Activated CD4-positive, alpha-beta T cell treated with anti-CD3 and anti-CD28 coated beads, Interleukin-2, amount 50 U/mL, for 24 hours (primary cell): ENCODE measurements around the gene GSG1L.

Source experiments
- DNase-seq, 2 donors: peaks; one replicate each; pipeline ENCODE4 v3.0.0-alpha.2; 2020; ENCODE audit warnings: low read depth in 1 of 2, low spot score in 1 of 2

Gene GSG1L

DNA sequence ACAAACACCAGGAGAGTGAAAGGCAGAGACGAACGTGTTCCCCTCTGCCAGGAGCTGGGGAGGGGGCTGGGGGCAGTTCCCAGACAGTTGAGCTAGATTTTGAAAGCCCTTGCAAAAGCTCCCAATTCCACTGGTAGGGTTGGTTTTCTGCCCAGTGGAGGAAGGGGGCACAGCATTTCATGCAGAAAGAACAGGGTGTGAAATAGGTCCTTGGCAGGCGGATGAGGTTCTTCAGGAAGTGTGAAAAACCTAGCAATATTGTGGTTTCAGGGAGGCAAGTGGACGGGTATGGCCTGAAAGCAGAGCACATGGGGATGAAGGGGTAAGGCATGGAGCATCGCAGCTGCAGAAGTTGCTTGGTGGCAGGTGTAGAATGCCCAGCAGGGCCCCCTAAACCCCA is 265.3 kb downstream of the GSG1L start:
- DNase-seq, result no peak

DNA sequence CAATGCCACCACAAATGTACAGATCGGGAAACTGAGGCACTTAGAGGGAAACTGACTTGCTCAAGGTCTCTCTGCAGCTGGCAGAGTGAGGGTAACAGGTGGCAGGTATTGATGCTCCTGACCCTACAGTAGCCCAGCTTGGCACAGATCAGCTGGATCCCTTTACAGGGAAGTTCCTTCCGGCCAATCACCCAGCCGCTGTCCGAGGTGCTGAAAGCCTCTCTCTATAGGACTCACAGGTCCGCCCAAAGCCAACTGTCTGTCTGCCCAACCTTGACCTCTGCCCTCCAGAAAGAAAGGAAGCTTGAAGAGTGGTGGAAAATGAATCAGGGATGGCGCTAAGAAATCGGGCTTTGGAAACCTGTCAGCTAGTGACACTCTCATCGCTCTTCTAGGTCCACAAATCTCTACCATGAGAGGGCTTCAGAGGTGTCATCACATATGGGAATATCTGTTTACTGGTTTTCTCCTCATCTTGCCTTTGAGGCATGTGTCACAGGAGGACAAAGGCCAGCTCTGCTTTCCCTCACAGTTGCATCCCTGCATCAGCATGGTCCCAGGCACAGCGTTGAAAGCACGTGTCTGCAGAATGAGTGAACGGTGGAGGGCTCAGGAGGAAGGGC is 267.4 kb downstream of the GSG1L start:
- DNase-seq, result no peak

DNA sequence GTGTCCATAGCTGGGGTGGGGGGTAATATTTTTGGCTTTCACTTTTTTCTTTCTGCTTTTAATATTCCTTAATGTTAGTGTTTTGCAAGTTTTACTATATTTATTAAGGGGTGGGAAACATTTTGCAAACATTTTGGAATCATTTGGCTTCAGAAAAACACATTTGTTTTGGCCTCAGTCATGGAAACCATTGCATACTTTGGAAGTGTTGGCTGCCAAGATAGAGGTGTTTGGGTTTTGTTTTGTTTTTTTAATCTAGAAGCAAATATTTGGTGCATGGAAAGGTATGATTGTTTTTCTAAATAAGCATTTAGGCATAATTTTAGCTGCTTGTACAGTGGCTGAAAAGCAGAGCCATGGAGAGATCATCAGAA is 270.3 kb downstream of the GSG1L start:
- DNase-seq, result no peak

DNA sequence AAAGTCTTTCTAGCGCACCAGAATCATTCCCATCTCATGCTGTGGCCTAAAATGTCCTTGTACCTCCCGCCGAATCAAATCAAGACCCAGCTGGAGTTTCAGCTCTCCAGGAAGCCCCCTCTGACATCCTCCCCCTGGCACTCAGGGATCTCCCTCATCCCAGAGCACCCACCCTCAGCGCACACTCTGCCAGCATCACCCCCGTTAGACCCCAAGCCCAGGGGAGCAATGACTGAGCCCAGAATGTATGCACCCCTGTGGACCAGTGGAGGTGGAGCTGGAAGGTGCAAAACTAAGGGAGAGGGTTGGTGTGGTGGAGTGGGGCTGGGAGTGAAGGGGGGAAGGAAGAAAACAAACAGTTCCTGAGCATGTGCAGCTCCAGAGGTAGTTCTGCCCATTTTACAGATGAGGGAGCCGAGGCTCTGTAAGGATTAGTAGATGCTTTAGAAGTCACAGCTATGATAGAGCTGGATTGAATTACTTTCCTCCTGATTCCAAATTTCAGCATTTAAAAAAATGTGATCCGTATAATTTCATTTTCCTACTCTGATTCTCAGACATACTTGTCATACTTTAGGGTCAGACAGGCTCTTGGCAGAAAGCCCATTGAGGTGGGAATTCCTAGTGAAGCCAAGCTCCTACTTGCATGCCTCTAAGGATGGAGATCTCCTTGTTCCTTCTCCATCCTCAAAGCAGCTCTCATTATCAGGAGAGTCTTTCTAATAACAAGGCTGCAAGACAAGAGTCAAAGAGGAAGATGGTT is 270.8 kb downstream of the GSG1L start:
- DNase-seq, result no peak

DNA sequence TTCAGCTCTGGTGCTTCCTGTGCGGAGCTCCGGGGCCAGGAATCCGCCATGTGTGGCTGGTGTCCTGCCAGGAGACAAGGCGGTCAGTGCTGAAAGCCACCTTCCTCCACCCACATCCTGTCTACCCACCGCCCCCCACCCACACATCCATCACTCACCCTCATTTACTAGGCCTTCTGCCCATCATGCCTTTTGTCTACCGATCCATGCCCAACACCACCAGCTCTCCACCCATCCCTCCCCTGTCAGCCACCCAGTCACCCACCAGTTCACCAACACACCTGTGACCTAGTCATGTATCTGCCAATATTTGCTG is 272.2 kb downstream of the GSG1L start:
- no peak for DNase-seq

DNA sequence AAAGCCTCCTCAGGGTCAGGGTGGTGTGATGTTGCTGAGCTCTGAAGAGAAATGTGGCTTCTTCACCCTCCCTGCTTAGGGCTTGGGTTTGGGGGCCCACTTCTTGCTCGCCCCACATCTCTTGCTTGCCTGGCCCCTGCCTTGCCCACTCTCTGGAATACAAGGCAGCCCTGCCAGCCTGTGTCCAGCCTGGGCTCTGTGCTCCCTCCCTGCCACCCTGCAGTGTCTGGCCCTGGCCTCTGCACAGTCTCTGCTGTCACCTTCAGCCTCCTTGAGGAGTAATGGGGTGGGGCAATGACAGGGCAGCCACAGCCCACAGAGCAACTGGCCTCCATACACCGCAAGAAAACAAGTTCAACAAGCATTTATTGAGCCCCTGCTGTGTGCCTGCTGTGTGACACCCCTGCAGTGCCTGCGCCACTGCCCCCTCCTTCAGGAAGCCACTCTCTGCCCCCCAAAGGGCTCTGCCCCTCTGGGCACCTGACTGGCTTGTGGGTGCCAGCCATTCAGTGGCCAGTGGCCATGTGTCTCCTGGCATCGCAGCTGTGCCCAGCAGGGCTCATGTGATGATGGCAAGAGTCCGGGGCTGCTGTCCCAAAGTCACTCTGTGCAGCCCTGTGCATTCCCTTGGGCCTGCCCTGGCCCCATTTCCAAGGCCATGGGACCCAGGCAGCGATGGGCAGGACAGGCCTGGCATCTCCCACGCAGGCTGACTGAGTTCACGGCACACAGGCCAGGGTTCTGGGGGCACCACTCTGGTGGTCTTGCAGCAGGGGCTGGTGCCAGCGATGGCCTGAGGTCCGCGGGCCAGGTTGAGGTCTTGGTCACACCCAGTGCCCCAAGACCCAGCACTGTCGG is 272.7 kb downstream of the GSG1L start:
- no peak for DNase-seq

DNA sequence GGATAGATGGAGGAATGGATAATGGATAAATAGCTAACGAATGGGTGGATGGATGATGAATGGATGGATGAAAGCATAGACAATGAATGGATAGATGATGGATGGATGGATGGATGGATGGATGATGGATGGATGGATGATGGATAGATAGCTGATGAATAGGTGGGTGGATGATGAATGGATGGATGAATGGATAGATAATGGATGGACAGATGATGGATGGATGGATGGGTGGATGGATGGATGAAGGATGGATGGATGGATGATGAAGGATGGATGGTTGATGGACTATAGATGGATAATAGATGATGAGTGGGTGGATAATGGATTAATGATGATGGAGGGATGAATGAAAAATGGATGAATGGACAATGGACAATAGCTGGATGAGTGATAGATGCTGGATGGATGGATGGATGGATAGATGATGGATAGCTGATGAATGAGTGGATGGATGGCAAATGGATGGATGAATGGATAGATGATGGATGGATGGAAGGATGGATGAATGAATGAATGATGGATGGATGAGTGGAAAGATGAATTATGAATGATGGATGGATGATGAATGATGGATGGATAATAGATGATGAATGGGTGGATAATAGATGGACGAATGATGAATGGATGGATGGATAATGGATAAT is 273.8 kb downstream of the GSG1L start:
- no peak for DNase-seq

DNA sequence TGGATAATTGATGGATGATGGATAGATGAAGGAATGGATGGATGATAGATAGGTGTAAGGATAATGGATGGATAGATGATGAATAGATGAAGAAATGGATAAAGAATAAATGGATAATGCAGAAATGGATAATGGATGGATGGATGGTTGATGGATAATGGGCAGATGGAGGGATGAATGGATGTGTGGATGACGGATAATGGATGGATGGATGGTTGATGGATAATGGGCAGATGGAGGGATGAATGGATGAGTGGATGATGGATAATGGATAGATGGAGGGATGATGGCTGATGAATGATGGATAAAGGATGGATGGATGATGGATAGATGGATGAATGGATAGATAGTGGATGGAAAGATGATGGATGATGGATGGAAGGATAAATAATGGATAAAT is 274.4 kb downstream of the GSG1L start:
- DNase-seq, result no peak

DNA sequence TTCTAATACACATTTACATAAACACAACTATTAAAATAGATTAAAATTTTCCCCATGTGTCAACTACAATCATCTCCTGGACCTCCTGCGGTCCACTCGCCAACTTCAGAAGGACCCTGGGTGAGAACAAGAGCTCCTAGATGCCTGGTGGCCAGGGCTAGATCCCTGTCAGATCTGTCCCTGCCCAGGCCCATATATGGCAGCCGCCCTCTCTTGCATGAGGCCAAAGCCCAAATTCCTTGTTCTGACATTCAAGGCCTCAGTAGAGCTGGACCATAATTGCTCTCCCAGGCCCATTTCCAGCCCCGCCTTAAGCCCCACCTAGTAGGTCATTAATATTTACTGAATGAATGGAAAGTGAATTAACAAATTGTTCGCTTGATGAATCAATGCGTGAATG is 275.8 kb downstream of the GSG1L start:
- no peak for DNase-seq

DNA sequence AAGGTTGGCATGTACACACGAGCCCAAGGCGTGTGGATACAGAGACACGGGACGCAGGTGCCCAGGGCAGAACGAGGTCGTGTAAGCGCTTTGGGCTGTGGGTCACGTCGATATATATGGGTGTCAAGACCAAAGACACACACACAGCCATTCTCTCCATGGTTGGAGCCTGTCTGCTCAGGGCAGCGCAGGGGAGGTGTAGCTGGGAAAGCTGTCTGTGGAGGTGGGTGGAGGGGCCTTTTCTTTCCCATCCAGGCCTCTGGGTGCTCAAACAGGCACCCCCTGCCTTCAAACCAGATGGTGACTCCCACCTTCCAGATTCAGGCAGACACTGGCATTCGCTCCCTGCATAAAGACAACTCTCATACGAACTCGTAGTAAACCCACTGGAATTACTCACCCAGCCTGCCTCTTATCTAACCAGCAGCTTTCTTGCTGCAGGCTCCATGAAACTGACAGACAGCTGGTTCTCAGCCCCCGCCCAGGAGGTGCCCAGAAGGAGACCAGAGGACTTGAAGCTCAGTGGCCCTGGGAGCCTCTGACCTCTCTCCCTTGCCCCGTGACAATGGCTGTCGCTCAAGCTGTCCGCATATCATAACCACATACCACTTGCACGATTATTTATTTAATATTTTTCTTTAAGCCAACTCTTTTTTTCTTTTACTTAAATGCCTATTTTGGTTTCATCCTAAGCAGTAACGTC is 276.4 kb downstream of the GSG1L start:
- DNase-seq, result no peak

DNA sequence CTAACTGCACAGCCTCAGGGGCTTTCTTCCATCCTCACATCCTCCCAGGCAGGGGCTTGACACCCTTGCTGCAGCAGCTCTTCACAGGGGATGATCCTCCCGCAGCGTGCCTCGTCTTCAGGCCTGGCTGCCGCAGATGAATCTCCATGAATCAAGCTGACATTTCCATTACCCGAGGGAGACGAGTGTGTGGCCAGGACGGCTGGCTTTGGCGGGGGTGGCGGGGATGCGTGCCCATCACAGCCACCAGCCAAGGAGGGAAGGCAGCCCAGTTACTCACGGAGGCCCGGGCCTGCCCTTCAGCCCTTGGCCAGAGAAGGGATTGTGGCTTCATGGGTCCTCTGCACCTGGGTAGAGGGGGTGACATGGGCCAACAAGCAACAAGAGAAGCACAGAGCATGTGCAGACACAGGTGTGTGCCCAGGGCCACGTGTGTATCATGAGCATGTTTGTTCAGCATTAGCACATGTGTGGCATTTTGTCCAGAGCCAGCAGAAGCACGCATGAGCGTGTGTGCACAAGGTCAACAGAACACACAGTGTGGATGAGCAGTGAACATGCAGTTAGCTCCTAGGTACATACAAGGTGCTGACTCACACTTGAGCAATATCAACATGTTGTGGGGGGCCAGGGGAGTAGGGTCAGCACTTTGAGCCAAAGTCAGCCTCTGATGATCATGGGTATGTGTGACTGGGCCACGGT is 277.1 kb downstream of the GSG1L start:
- DNase-seq, result no peak

DNA sequence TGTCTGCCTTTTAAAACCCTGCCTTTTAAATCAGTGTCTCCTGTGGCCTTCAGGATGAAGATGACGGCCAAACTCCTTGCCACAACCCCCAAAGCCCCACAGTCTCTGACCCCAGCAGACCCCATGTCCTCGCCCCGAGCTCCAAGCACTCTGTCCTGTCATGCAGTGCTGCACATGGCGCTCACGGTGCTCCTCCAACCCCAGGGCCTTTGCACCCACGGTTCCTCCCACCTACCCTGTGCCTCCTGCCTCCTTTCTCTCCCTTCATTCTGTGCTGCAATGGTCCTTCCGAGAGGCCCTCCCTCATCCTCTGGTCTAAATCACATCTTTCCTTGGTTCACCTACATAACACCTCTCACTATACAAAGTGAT is 278.2 kb downstream of the GSG1L start:
- no peak for DNase-seq

DNA sequence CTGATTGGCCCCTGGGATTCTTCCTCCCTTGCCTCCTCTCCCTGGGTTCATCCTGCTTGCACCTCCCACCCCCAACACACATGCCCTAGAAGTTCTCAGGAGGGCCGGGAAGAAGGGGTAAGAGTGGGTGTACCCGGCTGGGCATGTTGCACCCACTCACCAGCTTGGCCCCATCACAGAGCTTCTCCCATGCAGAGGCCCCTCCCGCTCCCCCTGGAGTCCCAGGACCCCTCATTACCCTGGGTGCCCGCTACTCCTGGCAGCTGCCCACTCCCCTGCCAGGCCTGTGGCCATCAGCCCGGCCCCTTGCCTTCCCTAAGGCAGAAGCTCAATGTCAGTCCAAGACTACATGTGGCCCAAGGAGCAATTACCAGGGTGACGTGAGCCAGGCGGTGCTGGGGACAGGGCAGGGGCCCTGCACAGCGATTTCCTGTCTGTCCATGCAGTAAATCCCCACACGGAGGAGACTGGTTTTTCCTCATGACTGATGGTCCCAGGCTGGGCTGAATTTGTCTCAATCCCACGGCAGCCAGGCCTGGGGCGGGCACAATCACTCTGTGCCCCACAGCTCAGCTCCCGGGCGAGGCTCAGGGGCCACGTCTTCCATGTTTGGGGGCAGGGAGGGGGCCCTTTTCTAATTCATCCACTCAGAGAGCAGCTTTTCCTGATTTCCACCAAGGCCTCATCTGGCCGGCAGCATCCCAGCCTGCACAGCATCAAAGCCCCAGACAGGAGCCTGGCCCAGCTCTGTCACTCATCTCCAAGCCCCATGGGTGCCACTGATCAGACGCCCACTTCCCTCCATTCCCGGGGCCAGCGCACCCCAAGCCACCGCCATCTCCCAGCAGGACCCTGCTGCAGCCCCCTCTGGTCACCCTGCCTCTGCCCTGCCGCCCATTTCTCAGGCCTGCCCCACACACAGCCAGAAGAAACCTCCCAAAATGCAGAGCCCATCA is 278.9 kb downstream of the GSG1L start:
- no peak for DNase-seq

DNA sequence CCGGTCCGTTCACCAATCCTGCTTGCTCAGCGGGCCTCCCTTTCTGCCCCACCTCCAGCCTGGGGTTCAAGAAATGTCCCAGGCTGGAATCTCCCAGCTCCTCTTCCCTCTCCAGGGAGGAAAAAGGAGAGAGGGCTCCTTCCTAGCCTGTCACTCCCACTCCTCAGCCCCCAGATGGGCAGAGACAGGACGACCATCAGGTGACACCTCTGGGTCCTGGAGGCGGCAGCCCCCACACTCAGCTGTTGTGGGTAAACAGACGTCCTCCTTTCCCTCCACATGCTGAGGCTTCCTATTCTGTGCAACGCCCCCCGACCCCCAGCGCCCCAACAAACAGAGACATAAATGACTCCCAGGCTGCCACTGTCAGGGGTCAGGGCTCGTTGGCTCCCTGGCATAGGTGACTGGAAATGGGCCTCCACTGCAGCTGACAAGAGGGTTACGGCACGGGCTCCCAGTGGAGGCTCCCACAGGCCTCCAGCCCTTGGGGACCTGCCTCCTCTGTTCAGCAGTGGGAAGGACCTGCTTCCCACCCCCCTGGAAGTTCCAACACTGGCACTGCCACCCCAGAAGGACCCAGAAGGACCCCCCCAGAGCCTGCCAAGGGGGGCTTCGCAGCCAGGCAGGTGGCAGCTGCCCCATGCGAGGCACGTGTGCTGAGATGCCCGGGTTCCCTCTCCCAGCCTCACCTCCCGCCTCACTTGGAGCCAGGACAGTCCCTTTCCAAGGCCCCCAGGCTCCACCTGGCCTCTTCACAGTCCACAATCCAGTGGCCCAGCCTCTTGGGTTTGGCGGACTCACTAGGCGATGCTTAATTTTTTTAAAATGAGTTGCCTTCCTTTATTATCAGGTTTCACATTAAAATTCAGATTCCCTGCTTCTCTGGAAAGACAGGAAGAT is 281.3 kb downstream of the GSG1L start:
- DNase-seq, result no peak

DNA sequence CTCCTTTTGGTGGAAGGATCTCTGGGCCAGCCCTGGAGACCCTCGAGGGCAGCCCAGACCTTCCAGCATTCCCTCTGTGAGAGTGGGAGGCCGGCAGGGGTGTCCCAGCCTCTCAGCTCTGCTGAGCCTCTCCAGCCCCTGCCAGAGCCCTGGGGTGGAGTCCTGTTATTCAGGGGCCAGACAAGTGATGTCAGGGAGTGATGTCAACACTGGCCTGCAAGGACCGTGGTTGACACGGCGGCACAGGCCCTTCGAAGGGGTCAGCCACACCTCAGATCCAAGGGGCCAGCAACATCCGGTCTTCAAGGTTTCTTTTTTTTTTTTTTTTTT is 282.4 kb downstream of the GSG1L start:
- no peak for DNase-seq

DNA sequence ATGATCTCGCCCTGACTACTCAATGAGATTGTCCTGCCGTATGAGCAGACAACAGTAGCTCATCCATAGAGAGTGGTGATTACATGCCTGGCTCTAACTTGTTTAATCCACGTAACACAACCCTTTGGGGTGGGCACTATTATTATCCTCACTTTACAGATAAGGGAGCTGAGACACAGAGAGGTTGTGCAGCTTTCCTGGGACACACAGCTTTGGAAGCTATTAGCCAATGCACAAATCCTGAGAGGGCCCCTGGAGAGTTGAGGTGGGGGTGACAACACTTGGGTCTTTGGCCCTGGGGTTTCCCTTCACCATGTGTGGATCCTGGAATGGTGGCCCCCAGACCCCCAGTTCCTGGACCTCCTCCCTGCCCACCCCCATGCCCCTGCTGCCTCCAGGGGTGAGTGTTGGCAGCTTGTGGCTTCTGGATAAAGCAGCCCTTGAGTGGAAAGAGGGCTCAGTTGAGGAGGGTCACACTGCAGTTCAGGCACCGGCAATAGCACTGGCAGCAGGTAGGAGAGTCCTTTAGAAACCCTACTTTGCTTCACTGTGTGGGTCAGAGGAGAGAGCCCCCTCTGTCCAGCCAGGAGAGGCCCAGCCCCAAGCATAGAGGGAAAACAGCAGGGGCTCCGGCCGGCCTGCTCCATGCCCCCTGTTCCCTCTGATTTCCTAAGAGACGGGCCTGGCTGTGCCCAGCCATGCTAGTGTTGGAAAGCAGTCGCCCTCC is 282.9 kb downstream of the GSG1L start:
- DNase-seq, result no peak

DNA sequence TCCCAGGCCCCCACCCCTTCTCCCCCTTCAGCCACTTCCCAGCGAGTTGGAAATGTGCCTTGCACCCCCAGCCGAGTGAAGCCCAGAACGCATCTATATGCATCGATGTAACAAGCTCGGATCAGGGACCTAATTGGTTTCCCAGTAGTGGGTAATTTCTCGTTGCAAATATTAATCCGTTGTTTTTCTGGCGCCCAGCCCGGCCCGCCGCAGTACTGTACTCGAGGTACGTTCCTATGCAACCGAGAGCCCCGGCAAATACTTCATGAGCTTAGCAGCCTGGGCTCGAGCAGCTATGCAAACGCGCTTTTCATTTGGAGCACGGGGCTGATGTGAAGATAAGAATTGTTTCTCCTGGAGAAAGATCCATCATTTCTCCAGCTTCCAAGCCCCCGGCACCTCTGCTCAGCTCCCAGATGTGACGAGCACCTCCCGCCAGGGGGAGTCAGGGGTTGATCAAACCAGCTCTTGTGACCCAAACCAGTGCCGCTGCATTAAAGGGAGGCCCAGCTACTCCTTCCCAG is 283.8 kb downstream of the GSG1L start:
- DNase-seq, result no peak
